SK-N-SH (cell line): ENCODE results near the gene LNP1. TPM values are rescaled to one million over a fixed set of nuclear protein-coding genes. Genes with fewer than 3 reads are reported as not detected.

ENCODE experiments used
- CTCF ChIA-PET: fragments of 300-600, 350-600 bp; formaldehyde crosslinking; extraction: SDS; loops from one replicate; lab custom pipeline; 2021; lab: Yijun Ruan, JAX
- POLR2A ChIA-PET: fragments of 350-600 bp; sonication (Branson Sonifier 250); formaldehyde crosslinking; extraction: SDS; loops from one replicate; lab custom pipeline; 2020; ENCODE audit warnings: antibody characterized with exemption, inconsistent platforms; lab: Yijun Ruan, JAX
- DNase-seq: peaks from one replicate; pipeline ENCODE4 v3.0.0; 2012
- H2AFZ ChIP-seq: fragments of 200-600 bp; sonication (generic); 2 replicates; pipeline ENCODE4 v1.8.1; 2016; ENCODE audit warnings: antibody characterized with exemption, mild to moderate bottlenecking, low read depth
- H3F3A ChIP-seq: fragments of 200-600 bp; sonication (generic); replicated peaks from 2 replicates; pipeline ENCODE3; 2016; ENCODE audit warnings: antibody characterized with exemption, mild to moderate bottlenecking; ENCODE audit not compliant: insufficient read depth
- H3K27ac ChIP-seq, 2 experiments: fragments of 200-500 bp in 1 of 2; fragments of 200-600 bp in 1 of 2; sonication (Bioruptor generic) in 1 of 2; sonication (generic), shearing (Covaris generic) in 1 of 2; 2 replicates each; pipeline versions ENCODE4 v1.5.1 to v1.6.1; 2014 to 2016; ENCODE audit warnings: low read depth in 2 of 2, inconsistent platforms in 1 of 2, low read length in 1 of 2, mild to moderate bottlenecking in 1 of 2, mixed read lengths in 1 of 2
- H3K27me3 ChIP-seq: fragments of 200-600 bp; sonication (generic), shearing (Covaris generic); 2 replicates; pipeline ENCODE4 v1.6.1; 2016; ENCODE audit warnings: mixed run types; ENCODE audit not compliant: insufficient read depth
- H3K36me3 ChIP-seq, 2 experiments: fragments of 200-500 bp in 1 of 2; fragments of 200-600 bp in 1 of 2; sonication (Bioruptor generic) in 1 of 2; sonication (generic) in 1 of 2; replicated peaks in 1 of 2; 2 replicates each; pipeline versions ENCODE3 to v1.5.1; 2014 to 2016; ENCODE audit warnings: low read length in 1 of 2, mild to moderate bottlenecking in 1 of 2; ENCODE audit not compliant: insufficient read depth in 2 of 2, control insufficient read depth in 1 of 2
- H3K4me1 ChIP-seq, 2 experiments: fragments of 200-500 bp in 1 of 2; fragments of 200-600 bp in 1 of 2; sonication (Bioruptor generic) in 1 of 2; sonication (generic), shearing (Covaris generic) in 1 of 2; 2 replicates each; pipeline versions ENCODE4 v1.5.1 to v1.6.1; 2014 to 2016; ENCODE audit warnings: low read depth in 1 of 2, low read length in 1 of 2, mixed run types in 1 of 2; ENCODE audit not compliant: insufficient read depth in 2 of 2, control insufficient read depth in 1 of 2
- H3K4me2 ChIP-seq: fragments of 200-600 bp; sonication (generic), shearing (Covaris generic); 2 replicates; pipeline ENCODE4 v1.6.1; 2017; ENCODE audit warnings: mixed run types
- H3K4me3 ChIP-seq, 2 experiments: fragments of 200-500 bp in 1 of 2; fragments of 200-600 bp in 1 of 2; sonication (Bioruptor generic) in 1 of 2; sonication (generic), shearing (Covaris generic) in 1 of 2; 2 replicates each; pipeline versions ENCODE4 v1.5.1 to v1.8.1; 2014 to 2016; ENCODE audit warnings: low read depth in 2 of 2, inconsistent platforms in 1 of 2, low read length in 1 of 2, mild to moderate bottlenecking in 1 of 2, mixed read lengths in 1 of 2, moderate library complexity in 1 of 2
- H3K79me2 ChIP-seq: fragments of 200-600 bp; sonication (generic); 2 replicates; pipeline ENCODE4 v1.8.1; 2017; ENCODE audit warnings: mild to moderate bottlenecking; ENCODE audit not compliant: insufficient read depth
- H3K9ac ChIP-seq: fragments of 200-600 bp; sonication (generic); 2 replicates; pipeline ENCODE4 v1.6.1; 2017; ENCODE audit warnings: mixed run types
- H3K9me2 ChIP-seq: fragments of 200-600 bp; sonication (generic); 2 replicates; pipeline ENCODE4 v1.6.1; 2017; ENCODE audit warnings: mixed run types
- H3K9me3 ChIP-seq: fragments of 200-600 bp; sonication (generic); 2 replicates; pipeline ENCODE4 v1.6.1; 2017; ENCODE audit warnings: mixed run types, mild to moderate bottlenecking, moderate library complexity
- H4K20me1 ChIP-seq: fragments of 200-600 bp; sonication (generic); 2 replicates; pipeline ENCODE4 v1.6.1; 2017; ENCODE audit warnings: mild to moderate bottlenecking, mixed run types; ENCODE audit not compliant: insufficient read depth
- EZH2phosphoT487 ChIP-seq: fragments of 200-600 bp; sonication (generic); IDR thresholded peaks from 2 replicates; pipeline ENCODE4 v1.6.1; 2017; ENCODE audit warnings: low read depth, mixed run types, mild to moderate bottlenecking, antibody characterized with exemption, moderate library complexity, borderline replicate concordance
- FOXM1 ChIP-seq: IDR thresholded peaks from 2 replicates; pipeline ENCODE4 v1.4.0; 2012; ENCODE audit warnings: low read depth, mild to moderate bottlenecking
- GATA2 ChIP-seq: sonication (generic); formaldehyde crosslinking; IDR thresholded peaks from 2 replicates; pipeline ENCODE4 v1.5.0; 2020; ENCODE audit warnings: mild to moderate bottlenecking, missing genetic modification reagents
- MAX ChIP-seq: IDR thresholded peaks from 2 replicates; pipeline ENCODE4 v1.4.0; 2012; ENCODE audit warnings: low read depth
- RCOR1 ChIP-seq: fragments of 150-350 bp; IDR thresholded peaks from 2 replicates; pipeline ENCODE4 v1.6.1; 2017; ENCODE audit warnings: antibody characterized with exemption, low read length
- RFX5 ChIP-seq: IDR thresholded peaks from 2 replicates; pipeline ENCODE4 v1.6.1; 2012; ENCODE audit warnings: mild to moderate bottlenecking, improper control_type of control experiment, low read length
- TEAD4 ChIP-seq: IDR thresholded peaks from 2 replicates; pipeline ENCODE4 v1.4.0; 2012; ENCODE audit warnings: mild to moderate bottlenecking, borderline replicate concordance; ENCODE audit not compliant: insufficient read depth
- WGBS: methylation state at CpG from one replicate; pipeline ENCODE4 v1.1.6; 2017; ENCODE audit warnings: low lambda C conversion rate; 5-methylcytosine and 5-hydroxymethylcytosine counted together
- polyA plus RNA-seq, 3 experiments: library from polyadenylated mRNA; depleted of rRNA; stranded (reverse); fragments of >200 nt; gene quantifications; 2 replicates each; pipeline ENCODE4 v1.2.3, GENCODE V29; 2012
- TF ChIP-seq, protein P1 (sequence below): fragments of 150-350 bp; IDR thresholded peaks from 2 replicates; pipeline ENCODE4 v1.6.1; 2016; ENCODE audit warnings: mild to moderate bottlenecking, low read depth, low read length
- TF ChIP-seq, protein P2 (sequence below): fragments of 150-350 bp; IDR thresholded peaks from 2 replicates; pipeline ENCODE4 v1.6.1; 2017; ENCODE audit warnings: antibody characterized with exemption, low read length, low read depth, borderline replicate concordance

The LNP1 gene
- polyA plus RNA-seq, 1 of the 3 experiments (the other 2 are of a cell fraction), result 2.3 TPM

DNA sequence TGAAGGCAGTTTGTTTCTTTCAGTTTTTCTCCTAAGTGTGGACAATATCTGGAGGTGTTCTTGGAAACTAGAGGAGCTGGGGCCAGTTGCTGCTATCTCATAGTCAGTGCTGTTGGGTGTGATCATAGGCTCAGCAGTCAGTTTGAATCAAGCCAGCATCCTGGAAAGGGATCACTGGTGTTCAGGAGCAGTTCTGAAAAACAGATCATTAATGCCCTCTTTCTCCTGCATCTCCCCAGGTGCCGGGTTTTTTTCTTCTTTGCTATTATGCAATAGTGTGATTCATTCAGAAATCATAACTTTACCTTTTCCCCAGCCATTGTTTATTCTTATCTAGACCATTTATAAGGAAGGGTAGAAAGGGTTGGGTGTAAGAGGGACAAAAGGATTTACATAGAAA, 24.0 kb downstream of the LNP1 start:
- TF ChIP-seq GATA2 (CRISPR knock-in tag) (no peak), MAX (no peak), RFX5 (no peak), RCOR1 (no peak)
- TF ChIP-seq, protein P1, sequence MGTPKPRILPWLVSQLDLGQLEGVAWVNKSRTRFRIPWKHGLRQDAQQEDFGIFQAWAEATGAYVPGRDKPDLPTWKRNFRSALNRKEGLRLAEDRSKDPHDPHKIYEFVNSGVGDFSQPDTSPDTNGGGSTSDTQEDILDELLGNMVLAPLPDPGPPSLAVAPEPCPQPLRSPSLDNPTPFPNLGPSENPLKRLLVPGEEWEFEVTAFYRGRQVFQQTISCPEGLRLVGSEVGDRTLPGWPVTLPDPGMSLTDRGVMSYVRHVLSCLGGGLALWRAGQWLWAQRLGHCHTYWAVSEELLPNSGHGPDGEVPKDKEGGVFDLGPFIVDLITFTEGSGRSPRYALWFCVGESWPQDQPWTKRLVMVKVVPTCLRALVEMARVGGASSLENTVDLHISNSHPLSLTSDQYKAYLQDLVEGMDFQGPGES, result no peak
- no peaks in the 10 kb centered on the region for H3K9me2 ChIP-seq
- no peak for DNase-seq
- no peaks in the 10 kb centered on the region for H3F3A ChIP-seq
- ChIA-PET CTCF (interaction anchor here (1.2 kb wide), 1 partner anchor 593 kb away, joined by 3 read pairs; no protein-coding TSS in a partner anchor), POLR2A (no interaction called here)
- no peaks in the 10 kb centered on the region for H3K9me3 ChIP-seq
- WGBS, result 92% methylated on average over 1 of the region's 1 CpG
- H4K20me1 ChIP-seq, result no peaks in the 10 kb centered on the region
- H3K4me3 ChIP-seq, result no peak overlapping the region
- no peaks in the 10 kb centered on the region for H3K36me3 ChIP-seq
- H3K79me2 ChIP-seq, result no peaks in the 10 kb centered on the region
- no peak overlapping the region for H3K4me2 ChIP-seq
- H3K27me3 ChIP-seq, result no peaks in the 10 kb centered on the region
- H3K27ac ChIP-seq, result no peak overlapping the region
- no peak overlapping the region for H2AFZ ChIP-seq
- H3K4me1 ChIP-seq, result no peaks in the 10 kb centered on the region; a peak in 2 of 4 replicates
- no peak overlapping the region for H3K9ac ChIP-seq

GRCh38 chr3:100426067-100426682, 24.8 kb downstream of the LNP1 start:
- Histone ChIP-seq H3K9me3 (no peaks in the 10 kb centered on the region), H2AFZ (no peak overlapping the region), H3K27me3 (no peaks in the 10 kb centered on the region), H3F3A (no peaks in the 10 kb centered on the region), H3K4me2 (no peak overlapping the region), H3K9me2 (no peaks in the 10 kb centered on the region), H3K79me2 (no peaks in the 10 kb centered on the region), H3K27ac (no peak overlapping the region), H3K9ac (no peak overlapping the region), H3K4me1 (no peaks in the 10 kb centered on the region; a peak in 2 of 4 replicates), H4K20me1 (no peaks in the 10 kb centered on the region), H3K4me3 (no peak overlapping the region), H3K36me3 (no peaks in the 10 kb centered on the region)
- TF ChIP-seq EZH2phosphoT487 (no peak), TEAD4 (no peak), FOXM1 (no peak)
- TF ChIP-seq, protein P2, sequence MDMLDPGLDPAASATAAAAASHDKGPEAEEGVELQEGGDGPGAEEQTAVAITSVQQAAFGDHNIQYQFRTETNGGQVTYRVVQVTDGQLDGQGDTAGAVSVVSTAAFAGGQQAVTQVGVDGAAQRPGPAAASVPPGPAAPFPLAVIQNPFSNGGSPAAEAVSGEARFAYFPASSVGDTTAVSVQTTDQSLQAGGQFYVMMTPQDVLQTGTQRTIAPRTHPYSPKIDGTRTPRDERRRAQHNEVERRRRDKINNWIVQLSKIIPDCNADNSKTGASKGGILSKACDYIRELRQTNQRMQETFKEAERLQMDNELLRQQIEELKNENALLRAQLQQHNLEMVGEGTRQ, result no peak
- DNase-seq, result no peak
- WGBS, result 77% methylated on average over 8 of the region's 8 CpGs
- ChIA-PET CTCF (interaction anchor here (0.7 to 1.6 kb wide), 3 partner anchors 18 to 35 kb away, joined by 3 to 4 read pairs (median 3); no protein-coding TSS in a partner anchor), POLR2A (no interaction called here)
